ENCODE results near the gene RGS17.

- no peak for TF ChIP-seq CTCF (IDR thresholded peaks at IDR 0.05)
- TF ChIP-seq POLR2A (IDR thresholded peaks at IDR 0.05): no peak
Measured at GRCh38 chr6:153172815-153173214, 41.7 kb upstream of the RGS17 start.

All from uterus (tissue), 2 donors.